NCI-H526 (cell line): ENCODE data around the gene CH25H.
"Not testable (repeated sequence)": the region's sequence is repeated elsewhere in the genome, so short reads cannot be mapped to it uniquely, and the experiment has no call there.

Experiments used
- DNase-seq, 2 experiments: peaks; one replicate each; lab custom pipeline; 2025; lab: John Stamatoyannopoulos, UW

CH25H gene, protein sequence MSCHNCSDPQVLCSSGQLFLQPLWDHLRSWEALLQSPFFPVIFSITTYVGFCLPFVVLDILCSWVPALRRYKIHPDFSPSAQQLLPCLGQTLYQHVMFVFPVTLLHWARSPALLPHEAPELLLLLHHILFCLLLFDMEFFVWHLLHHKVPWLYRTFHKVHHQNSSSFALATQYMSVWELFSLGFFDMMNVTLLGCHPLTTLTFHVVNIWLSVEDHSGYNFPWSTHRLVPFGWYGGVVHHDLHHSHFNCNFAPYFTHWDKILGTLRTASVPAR

GRCh38 chr10:89207181-89207800, at the start of gene CH25H:
Gene CH25H (minus strand): TSS chr10:89207317. CDS start chr10:89207292, 25 bp downstream.
- peak; percentile 54 to 72 for DNase-seq

GRCh38 chr10:89256340-89256739, 49.2 kb upstream of the CH25H start:
- DNase-seq, result no peak

DNA sequence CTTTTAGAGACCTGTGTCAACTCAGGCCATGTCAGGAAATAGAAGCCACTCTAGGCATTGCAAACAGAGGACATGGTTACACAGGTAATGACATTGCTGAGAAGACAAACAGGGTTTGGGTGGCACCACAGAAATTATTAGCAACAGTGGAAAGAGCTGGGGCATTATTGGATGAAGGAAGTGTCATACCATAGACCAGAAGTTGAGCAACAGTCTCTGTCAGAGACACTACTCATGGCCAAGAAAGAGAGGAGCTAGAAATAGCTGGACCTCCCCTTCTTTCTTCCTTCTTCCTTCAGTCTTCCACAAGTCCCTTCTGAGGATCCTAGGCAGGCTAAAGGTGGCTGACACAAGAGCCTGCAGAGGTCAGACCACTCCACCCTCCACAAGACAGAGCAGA, 48.7 kb upstream of the CH25H start:
- DNase-seq, result no peak

- not testable (repeated sequence) for DNase-seq
Observed at GRCh38 chr10:89255091-89255579, 48.0 kb upstream of the CH25H start.

DNA sequence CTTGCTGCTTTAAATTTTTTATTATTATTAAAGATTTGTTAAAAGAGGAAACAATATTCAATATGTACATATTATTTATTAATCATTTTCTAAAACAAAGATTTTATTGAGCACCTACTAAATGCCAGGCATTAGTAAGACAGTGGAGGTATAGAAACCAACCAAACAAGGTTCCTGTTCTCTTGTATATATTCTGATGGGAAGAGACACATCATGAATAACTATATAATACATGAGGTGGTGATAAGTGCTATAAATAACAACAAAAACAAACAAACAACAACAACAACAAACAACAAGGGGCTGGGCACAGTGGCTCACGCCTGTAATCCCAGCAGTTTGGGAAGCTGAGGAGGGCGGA, 45.1 kb upstream of the CH25H start:
- no peak for DNase-seq

DNA sequence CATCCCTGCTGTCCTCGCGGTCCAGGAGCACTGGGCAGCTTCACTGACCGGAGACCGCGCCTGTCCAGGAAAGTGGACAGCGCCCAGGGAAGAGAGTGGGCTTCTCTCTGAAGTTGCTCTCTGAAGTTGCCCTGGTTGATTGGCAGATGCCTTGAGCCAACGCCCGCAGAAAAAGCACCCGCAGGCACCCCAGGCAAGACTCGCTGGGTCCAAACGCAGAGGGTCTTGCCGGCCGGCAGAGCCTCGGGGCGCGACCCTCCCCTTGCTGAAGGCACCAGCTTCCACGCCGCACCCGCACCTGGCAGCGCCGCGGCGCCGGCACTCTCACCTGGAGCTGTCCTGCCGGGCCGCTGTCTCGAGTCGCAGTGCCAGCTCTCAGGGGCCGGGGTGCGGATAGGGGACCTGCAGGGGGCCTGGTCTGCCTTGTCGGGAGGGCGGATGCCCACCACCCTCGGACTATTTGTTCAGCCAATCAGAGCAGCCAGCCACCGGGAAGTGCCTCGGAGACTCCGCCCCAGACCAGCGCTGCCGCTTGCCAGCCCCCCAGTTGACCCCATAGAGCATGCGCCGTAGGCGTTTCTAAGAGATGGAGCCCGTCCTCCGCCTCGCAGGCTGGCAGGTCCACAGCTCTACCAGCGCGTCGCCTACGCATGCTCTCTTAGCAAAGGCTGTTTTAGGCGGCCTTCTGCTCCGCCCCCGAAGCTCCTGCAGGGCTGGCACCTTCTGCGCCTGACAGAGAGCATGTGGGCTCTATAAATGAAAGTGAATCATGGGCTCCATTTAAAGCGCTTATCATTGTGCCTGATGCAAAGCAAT, 44.5 kb upstream of the CH25H start, which contains the start of gene LIPA:
LIPA (minus strand) TSS at position 367 of the 816 bp plus-strand sequence. CDS start 4,127 bp downstream, outside the sequence.
- DNase-seq, result peak; percentile 87 to 96

DNA sequence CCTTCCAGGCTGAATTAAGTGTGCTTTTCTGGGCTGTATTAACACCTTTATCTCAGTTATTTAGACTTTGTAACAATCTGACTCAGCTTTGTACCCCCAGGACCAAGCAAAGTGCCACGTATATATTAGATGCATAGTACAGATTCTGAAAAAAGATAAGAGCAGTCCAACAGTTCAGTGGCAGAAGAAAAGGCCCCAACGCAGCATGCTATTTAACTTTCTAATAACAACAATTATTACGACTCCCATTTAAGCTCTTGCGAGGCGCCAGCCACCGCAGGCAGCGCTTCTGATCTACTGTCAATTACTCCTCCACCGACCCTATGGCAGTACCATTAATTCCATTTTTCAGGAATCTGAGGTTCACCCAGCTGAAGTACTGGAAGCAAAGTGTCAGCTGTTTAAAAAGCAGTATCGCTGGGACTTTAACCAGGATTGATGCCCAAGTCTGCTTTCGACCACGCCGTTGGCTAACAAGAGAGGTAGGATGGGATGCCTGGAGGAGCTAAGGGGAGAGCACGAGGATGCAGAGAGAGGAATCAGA, 43.8 kb upstream of the CH25H start:
- DNase-seq, result peak; percentile 8 to 20

GRCh38 chr10:89248990-89249389, 41.9 kb upstream of the CH25H start:
- DNase-seq, result no peak

GRCh38 chr10:89247623-89248022, 40.5 kb upstream of the CH25H start:
- not testable (repeated sequence) for DNase-seq

DNA sequence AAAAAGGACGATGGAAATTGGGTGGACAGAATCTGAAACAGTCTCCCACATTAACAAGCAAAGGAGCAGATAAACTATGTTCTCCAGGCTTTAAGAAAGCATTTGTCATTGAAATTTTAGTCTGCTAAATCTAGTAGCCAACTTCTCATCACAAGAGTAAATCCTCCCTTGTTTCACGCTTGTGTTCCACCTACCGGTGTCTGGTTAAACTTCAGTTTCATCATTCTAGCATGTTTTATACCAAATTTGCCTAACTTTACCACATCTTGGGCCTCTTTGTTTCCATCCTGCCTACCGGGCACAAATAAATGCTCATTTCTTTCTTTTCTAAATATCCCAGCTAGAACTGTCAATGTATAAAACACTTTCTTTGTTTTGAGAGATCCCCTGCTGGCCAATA, 38.7 kb upstream of the CH25H start:
- DNase-seq, result no peak

GRCh38 chr10:89242840-89243568, 35.9 kb upstream of the CH25H start:
- no peak for DNase-seq

DNA sequence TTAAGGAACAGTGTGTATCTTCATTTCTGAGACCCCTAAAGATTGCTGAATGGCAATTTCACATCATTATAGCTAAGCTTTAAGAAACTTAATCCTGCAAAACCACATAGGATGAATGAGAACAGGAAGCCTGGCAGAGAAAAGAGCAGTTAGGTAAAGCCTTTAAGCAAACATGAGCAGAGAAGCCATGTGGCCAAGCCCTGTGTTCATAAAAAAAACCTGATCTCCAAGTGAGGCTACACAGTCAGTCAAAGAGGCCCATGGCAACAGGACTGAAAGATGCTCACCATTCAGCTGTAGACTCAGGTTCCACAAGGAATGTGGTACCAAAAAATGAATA, 35.2 kb upstream of the CH25H start:
- no peak for DNase-seq

DNA sequence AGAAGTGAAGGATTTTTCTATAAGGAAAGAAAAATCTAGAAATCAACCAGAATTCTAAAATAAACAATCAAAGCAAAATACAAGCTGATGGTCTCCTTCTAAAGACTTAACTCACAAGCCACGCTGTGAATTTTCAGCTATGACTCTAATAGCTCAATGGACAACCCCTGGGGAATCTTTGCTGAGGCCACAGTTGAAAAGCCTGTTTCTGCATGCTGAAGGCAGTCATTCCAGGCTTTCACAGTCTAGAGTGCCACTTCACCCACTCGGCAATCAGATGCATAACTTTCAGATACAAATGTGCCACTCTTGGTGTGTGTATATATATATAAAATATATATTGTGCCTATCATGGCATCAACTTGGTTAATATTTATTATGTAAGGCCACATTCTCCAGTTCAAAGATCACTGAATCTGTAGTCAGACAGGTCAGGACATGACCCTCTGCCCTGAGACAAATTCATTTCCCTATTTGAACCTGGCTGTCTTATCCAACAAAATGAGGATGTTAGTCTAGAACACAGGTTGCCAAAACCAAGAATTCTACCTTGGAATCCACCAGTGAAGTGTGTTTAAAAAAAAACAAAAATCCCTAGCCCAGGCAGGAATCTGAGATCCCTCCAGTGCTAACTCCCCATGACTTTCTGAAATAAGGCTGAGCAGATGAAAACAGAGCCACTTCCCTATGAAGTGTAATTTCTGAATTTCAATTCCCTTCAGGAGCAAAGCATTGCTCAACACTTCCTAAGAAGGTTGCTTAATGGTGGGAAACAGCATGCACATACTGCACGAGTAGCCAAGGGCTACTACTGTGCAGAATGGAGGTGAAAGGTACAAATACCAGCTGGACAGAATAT, 34.6 kb upstream of the CH25H start:
- peak in 1 of 2 experiments; percentile 1 for DNase-seq

DNA sequence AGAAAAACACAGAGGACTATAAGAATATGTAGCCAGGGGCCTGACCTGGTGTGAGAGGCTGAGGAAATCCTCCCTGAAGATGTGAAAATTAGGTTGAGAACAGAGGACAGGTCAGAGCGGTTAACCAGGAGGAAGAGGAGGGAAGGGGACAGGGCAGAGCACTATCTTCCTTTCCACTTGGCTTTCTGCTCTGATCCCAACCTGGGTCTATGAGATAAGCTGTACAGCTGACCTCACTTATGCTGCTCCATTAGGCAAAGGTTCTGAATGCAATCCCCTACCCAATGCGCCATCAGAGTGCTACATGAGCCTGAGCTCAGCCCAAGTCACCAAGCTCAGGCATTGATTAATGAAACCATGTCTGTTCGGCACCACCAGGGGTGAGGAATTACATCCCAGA, 33.9 kb upstream of the CH25H start:
- no peak for DNase-seq

- DNase-seq, result no peak
Observed at GRCh38 chr10:89240519-89240918, 33.4 kb upstream of the CH25H start.

DNA sequence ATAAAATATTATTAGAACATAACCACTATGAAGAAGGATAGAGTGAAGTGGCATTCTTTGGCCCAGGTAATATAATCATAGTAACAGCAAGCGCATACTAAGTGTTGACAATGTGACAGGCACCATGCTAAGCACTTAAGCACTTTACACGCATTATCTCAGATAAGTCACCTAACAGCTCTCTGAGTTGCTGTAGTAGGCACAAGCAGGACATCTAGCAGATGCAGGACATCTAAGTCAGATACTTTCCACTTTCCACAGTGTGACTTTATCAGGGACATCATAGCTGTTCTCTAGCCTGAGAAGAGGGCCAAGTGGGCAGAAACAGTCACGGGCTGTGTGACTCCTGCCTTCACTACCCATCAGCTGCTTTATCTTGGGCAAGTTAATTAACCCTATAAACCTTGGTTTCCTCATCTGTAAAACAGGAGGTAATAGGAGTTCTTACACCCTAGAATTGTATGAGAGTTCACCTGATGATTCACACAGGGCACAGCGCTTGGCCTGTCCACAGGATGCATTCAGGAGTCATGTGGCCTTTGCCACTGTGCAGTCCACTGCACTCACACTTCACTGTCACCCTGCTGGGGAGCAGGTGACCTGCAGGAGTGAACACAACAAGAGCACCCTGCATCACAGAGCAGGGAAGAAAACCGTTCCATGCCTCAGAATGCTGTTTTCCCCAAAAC, 32.0 kb upstream of the CH25H start:
- no peak for DNase-seq

- no peak for DNase-seq
Observed at GRCh38 chr10:89237849-89238248, 30.7 kb upstream of the CH25H start.

DNA sequence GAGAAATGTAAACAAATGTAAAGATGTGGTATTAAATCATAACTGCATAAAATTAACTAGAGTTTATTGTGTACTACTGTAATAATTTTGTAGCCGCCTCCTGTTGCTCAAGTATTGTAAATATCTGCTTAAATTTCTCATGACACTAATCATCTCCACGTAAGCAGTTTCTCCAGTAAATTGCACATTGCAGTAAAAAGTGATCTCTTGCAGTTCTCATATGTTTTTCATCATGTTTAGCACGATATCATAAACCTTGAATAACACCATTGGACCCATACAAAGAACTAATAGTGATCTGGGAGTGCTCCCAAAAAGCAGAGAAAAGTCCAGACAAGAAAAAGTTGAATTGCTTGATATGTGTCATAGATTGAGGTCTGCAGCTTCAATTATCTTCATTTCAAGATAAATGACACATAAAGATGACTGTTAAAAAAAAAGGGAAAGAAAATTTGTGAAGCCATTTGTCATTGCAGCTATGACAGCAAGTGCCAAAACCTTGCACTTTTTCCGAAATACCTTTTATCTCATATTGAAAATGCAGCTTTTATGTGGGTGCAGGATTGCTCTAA, 29.2 kb upstream of the CH25H start:
- no peak for DNase-seq

- DNase-seq, result no peak
Observed at GRCh38 chr10:89235073-89235798, 28.1 kb upstream of the CH25H start.
